ENCODE data around the gene SDHB.

GRCh38 chr1:17005365-17005740 lies 48.5 kb downstream of the SDHB start:
- TF ChIP-seq CTCF (IDR thresholded peaks at IDR 0.05) (no peak), EZH2 (IDR thresholded peaks at IDR 0.05) (no peak), EZH2phosphoT487 (IDR thresholded peaks at IDR 0.05) (no peak)
